Measurements from ENCODE around the gene TPK1. TPM values are rescaled to one million over a fixed set of nuclear protein-coding genes. Genes with fewer than 3 reads are reported as not detected.
A peak's percentile ranks its signal among the peaks of the same experiment; 100 is the strongest.

The TPK1 gene
- polyA plus RNA-seq, 1 donor from 2014 or later: 3.5 TPM

- peak; percentile 37 for TF ChIP-seq POLR2AphosphoS5 (IDR thresholded peaks at IDR 0.05)
- no peak for TF ChIP-seq SMC3 (conservative IDR thresholded peaks at IDR 0.05; ENCODE audit: poor library complexity)
- peak; percentile 81 for TF ChIP-seq EP300 (conservative IDR thresholded peaks at IDR 0.05; ENCODE audit: poor library complexity, severe bottlenecking)
- no peak overlapping the region for H3K9ac ChIP-seq (ENCODE audit: low read length)
- no peaks in the 10 kb centered on the region for H4K20me1 ChIP-seq (ENCODE audit: insufficient read depth)
- no peak overlapping the region for H3K4me2 ChIP-seq (ENCODE audit: low read length)
- H3K9me3 ChIP-seq (ENCODE audit: low read length): no peaks in the 10 kb centered on the region
- H3K79me2 ChIP-seq (replicated peaks; ENCODE audit: insufficient read depth, low read length): no peaks in the 10 kb centered on the region
- H3F3A ChIP-seq (ENCODE audit: insufficient read depth, low read length, poor library complexity, severe bottlenecking): no peaks in the 10 kb centered on the region
- no peaks in the 10 kb centered on the region for H3K27me3 ChIP-seq (ENCODE audit: insufficient read depth, low read depth, low read length)
- no peak overlapping the region for H2AFZ ChIP-seq (ENCODE audit: low read depth, low read length)
- no peaks in the 10 kb centered on the region for H3K9me2 ChIP-seq (ENCODE audit: insufficient read depth, low read length)
- H3K36me3 ChIP-seq (ENCODE audit: insufficient read depth, low read length): no peaks in the 10 kb centered on the region
- no peak overlapping the region for H3K4me3 ChIP-seq (ENCODE audit: low read length)
- peak overlapping the region; percentile 61 for H3K27ac ChIP-seq (ENCODE audit: low read length)
These were observed 354.0 kb downstream of the TPK1 start for GRCh38 chr7:144481833-144482232.

- H3K9me3 ChIP-seq (ENCODE audit: low read length): no peaks in the 10 kb centered on the region
- TF ChIP-seq CTCF (IDR thresholded peaks at IDR 0.05; ENCODE audit: poor library complexity, severe bottlenecking): no peak
These were observed 358.5 kb downstream of the TPK1 start for GRCh38 chr7:144477348-144477747.

GRCh38 chr7:144474800-144475615, 360.8 kb downstream of the TPK1 start:
- no peaks in the 10 kb centered on the region for H3F3A ChIP-seq (ENCODE audit: insufficient read depth, low read length, poor library complexity, severe bottlenecking)
- H2AFZ ChIP-seq (ENCODE audit: low read depth, low read length): no peak overlapping the region
- no peak overlapping the region for H3K27ac ChIP-seq (ENCODE audit: low read length)
- H3K9me2 ChIP-seq (ENCODE audit: insufficient read depth, low read length): no peaks in the 10 kb centered on the region
- H3K9me3 ChIP-seq (ENCODE audit: low read length): no peaks in the 10 kb centered on the region
- H3K36me3 ChIP-seq (ENCODE audit: insufficient read depth, low read length): no peaks in the 10 kb centered on the region
- H3K4me3 ChIP-seq (ENCODE audit: low read length): no peak overlapping the region
- TF ChIP-seq SMC3 (conservative IDR thresholded peaks at IDR 0.05; ENCODE audit: poor library complexity) (no peak), POLR2AphosphoS5 (IDR thresholded peaks at IDR 0.05) (no peak), EZH2 (IDR thresholded peaks at IDR 0.05; ENCODE audit: borderline replicate concordance, insufficient read depth, low read length, poor library complexity, severe bottlenecking) (no peak), TAF1 (IDR thresholded peaks at IDR 0.05; ENCODE audit: low read depth) (no peak), EP300 (conservative IDR thresholded peaks at IDR 0.05; ENCODE audit: poor library complexity, severe bottlenecking) (no peak), REST (IDR thresholded peaks at IDR 0.05; ENCODE audit: borderline replicate concordance) (no peak), CTCF (IDR thresholded peaks at IDR 0.05; ENCODE audit: poor library complexity, severe bottlenecking) (no peak), RAD21 (conservative IDR thresholded peaks at IDR 0.05) (no peak), MXI1 (conservative IDR thresholded peaks at IDR 0.05; ENCODE audit: poor library complexity, severe bottlenecking) (no peak)
- H4K20me1 ChIP-seq (ENCODE audit: insufficient read depth): no peaks in the 10 kb centered on the region
- H3K27me3 ChIP-seq (ENCODE audit: insufficient read depth, low read depth, low read length): no peaks in the 10 kb centered on the region
- no peak overlapping the region for H3K9ac ChIP-seq (ENCODE audit: low read length)
- H3K79me2 ChIP-seq (replicated peaks; ENCODE audit: insufficient read depth, low read length): no peaks in the 10 kb centered on the region
- no peak overlapping the region for H3K4me2 ChIP-seq (ENCODE audit: low read length)

More at GRCh38 chr7:144477348-144477747, 358.5 kb downstream of the TPK1 start:
- no peaks in the 10 kb centered on the region for H3K27me3 ChIP-seq (ENCODE audit: insufficient read depth, low read depth, low read length)
- H3K4me3 ChIP-seq (ENCODE audit: low read length): no peak overlapping the region
- H3K4me2 ChIP-seq (ENCODE audit: low read length): no peak overlapping the region
- H3K27ac ChIP-seq (ENCODE audit: low read length): no peak overlapping the region
- no peaks in the 10 kb centered on the region for H3F3A ChIP-seq (ENCODE audit: insufficient read depth, low read length, poor library complexity, severe bottlenecking)
- no peaks in the 10 kb centered on the region for H3K79me2 ChIP-seq (replicated peaks; ENCODE audit: insufficient read depth, low read length)
- H3K9me2 ChIP-seq (ENCODE audit: insufficient read depth, low read length): no peaks in the 10 kb centered on the region
- H2AFZ ChIP-seq (ENCODE audit: low read depth, low read length): no peak overlapping the region
- H3K36me3 ChIP-seq (ENCODE audit: insufficient read depth, low read length): no peaks in the 10 kb centered on the region
- H3K9ac ChIP-seq (ENCODE audit: low read length): no peak overlapping the region
- no peaks in the 10 kb centered on the region for H4K20me1 ChIP-seq (ENCODE audit: insufficient read depth)
